ENCODE measurements around the gene WWOX. TPM values are rescaled to one million over a fixed set of nuclear protein-coding genes. Genes with fewer than 3 reads are reported as not detected.

Gene WWOX
- total and polyA plus RNA-seq, 2 experiments from 2014 or later = 22.1 to 123 TPM

DNA sequence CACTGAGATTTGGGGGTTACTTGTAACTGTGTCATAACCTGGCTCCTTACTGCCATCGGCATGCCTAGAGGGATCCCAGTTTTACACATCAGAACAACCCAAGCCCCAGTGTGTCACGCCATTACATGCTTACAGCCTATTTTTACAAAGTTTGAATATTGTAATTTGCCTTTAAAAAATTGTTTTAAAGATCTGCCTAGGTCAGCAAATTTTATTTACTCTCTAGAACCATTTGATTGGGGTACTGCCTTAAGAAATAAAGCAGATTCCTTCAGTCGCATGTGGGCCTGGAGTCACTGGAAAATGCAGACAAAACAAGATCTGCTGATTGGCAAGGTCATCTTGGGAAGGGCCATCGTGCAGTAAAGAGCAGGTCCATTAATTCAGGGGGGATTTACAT lies 566.9 kb downstream of the WWOX start:
- TF ChIP-seq, protein P1, sequence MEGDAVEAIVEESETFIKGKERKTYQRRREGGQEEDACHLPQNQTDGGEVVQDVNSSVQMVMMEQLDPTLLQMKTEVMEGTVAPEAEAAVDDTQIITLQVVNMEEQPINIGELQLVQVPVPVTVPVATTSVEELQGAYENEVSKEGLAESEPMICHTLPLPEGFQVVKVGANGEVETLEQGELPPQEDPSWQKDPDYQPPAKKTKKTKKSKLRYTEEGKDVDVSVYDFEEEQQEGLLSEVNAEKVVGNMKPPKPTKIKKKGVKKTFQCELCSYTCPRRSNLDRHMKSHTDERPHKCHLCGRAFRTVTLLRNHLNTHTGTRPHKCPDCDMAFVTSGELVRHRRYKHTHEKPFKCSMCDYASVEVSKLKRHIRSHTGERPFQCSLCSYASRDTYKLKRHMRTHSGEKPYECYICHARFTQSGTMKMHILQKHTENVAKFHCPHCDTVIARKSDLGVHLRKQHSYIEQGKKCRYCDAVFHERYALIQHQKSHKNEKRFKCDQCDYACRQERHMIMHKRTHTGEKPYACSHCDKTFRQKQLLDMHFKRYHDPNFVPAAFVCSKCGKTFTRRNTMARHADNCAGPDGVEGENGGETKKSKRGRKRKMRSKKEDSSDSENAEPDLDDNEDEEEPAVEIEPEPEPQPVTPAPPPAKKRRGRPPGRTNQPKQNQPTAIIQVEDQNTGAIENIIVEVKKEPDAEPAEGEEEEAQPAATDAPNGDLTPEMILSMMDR (IDR thresholded peaks at IDR 0.05; ENCODE audit: low read depth, low read length) = no peak
- no peak overlapping the region for H3K4me3 ChIP-seq
- no peak overlapping the region for H3K27ac ChIP-seq
- no peaks in the 10 kb centered on the region for H3K36me3 ChIP-seq
- DNase-seq (ENCODE audit: low read depth in 1 of 2, low spot score in 1 of 2) = no peak
- no peaks in the 10 kb centered on the region for H3K4me1 ChIP-seq (ENCODE audit: low read depth)
- no peaks in the 10 kb centered on the region for H3K27me3 ChIP-seq
- H3K9me3 ChIP-seq (ENCODE audit: low read depth) = no peaks in the 10 kb centered on the region

- no peaks in the 10 kb centered on the region for H3K27me3 ChIP-seq
- no peak overlapping the region for H3K4me3 ChIP-seq
- no peak overlapping the region for H3K27ac ChIP-seq
- TF ChIP-seq, protein P1 (IDR thresholded peaks at IDR 0.05; ENCODE audit: low read depth, low read length) = no peak
- no peaks in the 10 kb centered on the region for H3K36me3 ChIP-seq
- peaks cover under 1% of the 10 kb centered on the region for H3K4me1 ChIP-seq (ENCODE audit: low read depth)
- DNase-seq (ENCODE audit: low read depth in 1 of 2, low spot score in 1 of 2) = no peak
- H3K9me3 ChIP-seq (ENCODE audit: low read depth) = no peaks in the 10 kb centered on the region
These were observed 568.2 kb downstream of the WWOX start for GRCh38 chr16:78667675-78668074.

DNA sequence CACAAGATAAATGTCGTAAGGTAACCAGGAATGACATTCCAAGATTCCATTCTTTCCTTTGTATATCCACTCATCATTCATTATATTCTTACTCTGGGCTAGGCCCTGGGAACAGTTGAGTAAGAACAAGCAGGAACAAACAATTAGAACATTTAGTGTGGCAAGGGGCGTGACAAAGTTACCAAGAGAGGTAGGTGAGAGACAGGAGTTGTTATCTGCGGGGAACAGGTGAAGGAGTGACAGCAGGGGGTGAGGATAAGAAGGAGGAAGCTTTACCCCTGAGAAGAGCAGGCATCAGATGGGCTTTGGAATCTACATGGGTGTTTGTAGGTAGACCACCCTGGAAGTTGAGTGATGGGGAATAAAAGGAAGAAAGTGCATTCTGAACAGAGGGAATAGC lies 568.9 kb downstream of the WWOX start:
- H3K4me1 ChIP-seq (ENCODE audit: low read depth) = peaks cover 5% of the 10 kb centered on the region
- H3K27me3 ChIP-seq = no peaks in the 10 kb centered on the region
- no peaks in the 10 kb centered on the region for H3K9me3 ChIP-seq (ENCODE audit: low read depth)
- H3K36me3 ChIP-seq = no peaks in the 10 kb centered on the region
- no peak overlapping the region for H3K27ac ChIP-seq
- TF ChIP-seq, protein P1 (IDR thresholded peaks at IDR 0.05; ENCODE audit: low read depth, low read length) = no peak
- DNase-seq (ENCODE audit: low read depth in 1 of 2, low spot score in 1 of 2) = no peak
- no peak overlapping the region for H3K4me3 ChIP-seq

DNA sequence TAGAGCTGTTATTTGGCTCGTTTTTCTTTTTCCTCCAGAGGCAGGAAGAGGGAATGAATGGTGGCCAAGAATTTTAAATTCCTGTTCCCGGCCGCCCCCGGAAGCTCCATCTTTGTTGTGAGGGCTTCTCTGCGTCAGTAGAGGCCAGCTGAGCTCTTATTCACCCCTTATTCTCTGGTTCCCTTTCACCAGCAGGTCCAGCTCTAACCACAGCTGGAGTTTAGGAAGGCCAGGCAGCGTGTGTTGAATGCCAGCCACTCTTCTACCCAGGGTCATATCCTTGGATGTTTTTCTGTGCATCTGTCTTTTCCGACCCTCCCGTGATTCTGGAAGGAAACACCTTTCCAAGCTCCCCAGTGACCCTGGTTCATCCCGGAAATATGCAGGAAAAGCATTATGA lies 570.5 kb downstream of the WWOX start:
- DNase-seq (ENCODE audit: low read depth in 1 of 2, low spot score in 1 of 2) = peak in 1 of 2 donors; percentile 81
- Histone ChIP-seq H3K4me1 (ENCODE audit: low read depth) (peaks cover 5% of the 10 kb centered on the region), H3K4me3 (no peak overlapping the region), H3K27me3 (no peaks in the 10 kb centered on the region), H3K36me3 (no peaks in the 10 kb centered on the region), H3K9me3 (ENCODE audit: low read depth) (no peaks in the 10 kb centered on the region), H3K27ac (no peak overlapping the region)
- TF ChIP-seq, protein P1 (IDR thresholded peaks at IDR 0.05; ENCODE audit: low read depth, low read length) = no peak

DNA sequence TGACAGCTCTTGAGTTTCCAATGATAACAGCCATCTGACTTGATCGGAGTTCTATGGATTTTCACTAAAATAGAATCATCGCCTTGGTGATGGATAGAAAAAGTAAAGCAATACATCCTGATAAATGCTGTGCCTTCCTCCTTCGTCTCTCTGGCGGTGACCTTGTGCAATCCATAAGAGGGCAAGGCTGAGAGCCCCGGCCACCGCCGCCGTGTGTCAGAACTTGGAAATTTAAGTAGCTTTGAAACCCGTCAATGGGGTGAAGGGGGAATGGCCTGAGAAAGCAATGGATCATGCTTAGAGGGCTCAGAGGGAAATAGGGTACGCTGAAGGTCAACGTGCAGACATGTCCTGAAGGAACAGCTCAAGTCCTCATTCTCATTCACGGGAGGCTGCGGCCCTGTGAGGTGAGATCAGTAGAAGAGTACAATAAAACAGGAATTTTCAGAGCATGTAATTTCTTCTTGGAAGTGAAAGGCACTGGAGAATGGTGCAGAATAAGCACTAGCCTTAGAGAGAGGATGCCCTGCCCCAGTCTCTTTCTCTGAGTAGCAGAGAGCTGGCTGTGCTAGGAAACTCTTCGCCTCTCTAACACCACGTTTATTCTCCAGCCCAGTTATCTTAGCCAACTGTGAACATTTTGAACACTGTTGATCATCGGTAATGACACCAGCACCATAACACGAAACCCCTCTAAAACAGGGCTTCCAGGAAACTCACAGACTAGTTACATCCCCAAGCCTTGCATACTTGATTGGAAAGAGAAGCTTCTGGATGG lies 573.5 kb downstream of the WWOX start:
- DNase-seq (ENCODE audit: low read depth in 1 of 2, low spot score in 1 of 2) = no peak
- Histone ChIP-seq H3K36me3 (no peaks in the 10 kb centered on the region), H3K27me3 (no peaks in the 10 kb centered on the region), H3K9me3 (ENCODE audit: low read depth) (no peaks in the 10 kb centered on the region), H3K27ac (peak overlapping the region; percentile 9), H3K4me1 (ENCODE audit: low read depth) (peaks cover 9% of the 10 kb centered on the region), H3K4me3 (no peak overlapping the region)
- TF ChIP-seq, protein P1 (IDR thresholded peaks at IDR 0.05; ENCODE audit: low read depth, low read length) = no peak
